ENCODE data around the gene FYN. TPM values are rescaled to one million over a fixed set of nuclear protein-coding genes. Genes with fewer than 3 reads are reported as not detected.

Gene FYN
- total and polyA plus RNA-seq, 2 of the 8 experiments (the other 6 are each of a cell fraction or from before 2014, with no cell fraction given): 46.8 to 97.2 TPM

- TF ChIP-seq EZH2 (IDR thresholded peaks at IDR 0.05; ENCODE audit: low read depth, low read length, severe bottlenecking): no peak
- no peak for TF ChIP-seq JUN (IDR thresholded peaks at IDR 0.05; ENCODE audit: low read depth, low read length)
- TF ChIP-seq EGR1 (IDR thresholded peaks at IDR 0.05; ENCODE audit: borderline replicate concordance, low read depth, low read length): no peak
- TF ChIP-seq SP2 (IDR thresholded peaks at IDR 0.05; ENCODE audit: low read length): no peak
- TF ChIP-seq RBBP5 (IDR thresholded peaks at IDR 0.05; ENCODE audit: borderline replicate concordance, low read depth, low read length): no peak
- TF ChIP-seq, protein P1, sequence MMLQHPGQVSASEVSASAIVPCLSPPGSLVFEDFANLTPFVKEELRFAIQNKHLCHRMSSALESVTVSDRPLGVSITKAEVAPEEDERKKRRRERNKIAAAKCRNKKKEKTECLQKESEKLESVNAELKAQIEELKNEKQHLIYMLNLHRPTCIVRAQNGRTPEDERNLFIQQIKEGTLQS (IDR thresholded peaks at IDR 0.05; ENCODE audit: insufficient read depth, low read depth, low read length): no peak
Observed at GRCh38 chr6:111722179-111722731, 151.0 kb downstream of the FYN start (continued).
